Ramos (cell line): Measurements from ENCODE around the gene COA3.

Experiments used
- in situ Hi-C: fragments of 300-500 bp; cut with MboI; formaldehyde crosslinking; loops from one replicate; pipeline ENCODE4 v1.14.3; 2022; ENCODE audit warnings: low sequenced_read_pairs; ENCODE audit not compliant: unreplicated experiment

Gene COA3

DNA sequence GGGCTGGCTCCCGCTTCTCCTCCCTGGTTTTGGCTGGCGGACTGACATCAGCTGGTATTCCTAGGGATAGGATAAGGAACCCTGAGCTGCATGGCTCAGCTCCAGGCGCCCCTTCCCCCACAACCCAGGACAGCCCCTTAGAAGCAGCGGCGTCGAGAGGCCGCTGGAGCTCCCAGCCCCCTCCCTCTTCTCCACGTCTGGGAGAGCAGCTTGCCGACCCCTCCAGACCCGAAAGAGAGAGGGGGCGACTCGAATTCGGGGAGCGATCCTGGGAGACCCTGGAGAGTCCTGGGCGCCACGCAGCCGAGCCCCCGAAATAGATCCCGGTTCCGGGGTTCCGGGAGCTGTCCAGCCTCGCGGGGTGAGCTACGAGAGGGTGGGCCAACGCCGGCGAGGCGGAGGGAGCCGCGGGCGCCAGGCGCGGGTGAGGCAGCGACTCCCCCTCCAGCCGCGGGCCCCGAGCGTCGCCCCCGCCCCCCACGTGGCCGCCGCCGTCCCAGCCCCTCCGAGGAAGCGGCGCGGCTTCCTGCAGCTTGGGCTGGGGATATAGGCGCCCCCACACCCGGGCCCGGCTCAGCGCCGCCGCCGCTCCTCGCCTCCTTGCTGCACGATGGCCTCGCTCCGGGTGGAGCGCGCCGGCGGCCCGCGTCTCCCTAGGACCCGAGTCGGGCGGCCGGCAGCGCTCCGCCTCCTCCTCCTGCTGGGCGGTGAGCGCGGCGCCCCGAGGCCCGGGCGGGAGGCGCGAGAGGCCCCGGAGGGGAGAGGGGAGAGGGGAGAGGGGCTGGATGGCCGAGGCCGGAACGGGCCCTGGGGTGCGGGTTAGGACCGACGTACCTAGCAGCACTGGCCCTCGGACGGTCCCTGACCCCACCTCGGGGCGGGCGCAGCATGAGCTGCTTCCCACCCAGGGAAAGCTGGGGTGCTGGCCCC lies 37.6 kb downstream of the COA3 start, which contains the start of gene RAMP2:
Gene RAMP2, plus strand, starts transcription at position 576 of the 930 bp plus-strand sequence. Its CDS starts 35 bp downstream, at position 611.
- in situ Hi-C loops: loop anchor here (10.0 kb wide), 1 partner anchor 186 kb away; the partner anchor contains the start of gene PSMC3IP

DNA sequence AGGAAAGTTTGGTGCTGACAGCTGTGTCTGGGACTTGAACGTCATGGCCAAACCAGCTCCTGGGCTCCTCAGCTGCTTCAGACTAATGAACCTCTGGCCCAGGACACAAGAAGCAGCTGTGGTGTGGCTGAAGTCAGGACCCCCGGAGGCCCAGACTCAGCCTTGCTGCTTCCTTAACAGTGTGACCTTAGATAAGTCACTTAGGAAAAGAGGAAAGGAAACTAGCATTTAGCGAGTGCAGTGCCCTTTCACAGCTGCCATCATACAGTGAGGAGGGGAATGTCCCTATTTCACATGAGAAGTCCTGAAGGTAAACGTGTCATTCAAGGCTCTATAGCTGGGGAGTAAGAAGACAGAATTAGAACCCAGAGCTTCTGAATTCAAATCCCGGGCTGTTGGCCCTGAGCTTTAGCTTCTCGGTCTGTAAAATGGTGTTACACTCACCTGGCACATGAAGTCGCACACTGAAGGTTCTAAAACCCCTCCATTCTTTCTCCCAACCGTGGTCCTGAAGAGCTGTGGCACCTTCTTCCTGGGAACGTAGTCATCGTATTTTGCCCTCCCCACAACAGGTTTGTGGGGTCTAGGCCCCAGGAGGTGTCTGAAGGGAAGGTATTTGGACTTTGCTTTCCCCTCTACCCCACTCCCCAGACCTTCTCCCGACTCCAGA lies 38.4 kb downstream of the COA3 start:
- in situ Hi-C loops: loop anchor here (10.0 kb wide), 1 partner anchor 185 kb away; the partner anchor contains the start of gene PSMC3IP

DNA sequence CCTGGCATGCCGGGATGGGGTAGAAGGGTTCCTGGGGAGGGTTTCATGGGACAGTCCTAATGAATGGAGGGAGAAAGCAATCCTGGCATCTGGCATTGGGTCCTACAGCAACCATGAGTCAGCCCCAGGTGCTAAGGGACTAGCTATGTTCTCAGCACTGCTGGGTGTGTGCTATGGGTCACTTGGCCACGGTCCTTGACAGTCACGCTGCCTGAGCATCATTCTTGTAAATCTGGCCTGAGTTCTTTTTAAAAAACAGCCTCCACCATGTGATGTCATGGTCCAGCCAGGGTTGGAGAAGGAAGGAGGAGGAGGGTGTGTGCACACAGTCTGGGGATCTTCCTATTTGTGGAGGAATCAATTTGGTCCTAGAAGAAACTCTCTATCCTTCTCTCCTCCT lies 43.7 kb downstream of the COA3 start:
- in situ Hi-C loops: no loop called here

GRCh38 chr17:42751628-42752027 lies 46.9 kb downstream of the COA3 start:
- in situ Hi-C loops: no loop called here

DNA sequence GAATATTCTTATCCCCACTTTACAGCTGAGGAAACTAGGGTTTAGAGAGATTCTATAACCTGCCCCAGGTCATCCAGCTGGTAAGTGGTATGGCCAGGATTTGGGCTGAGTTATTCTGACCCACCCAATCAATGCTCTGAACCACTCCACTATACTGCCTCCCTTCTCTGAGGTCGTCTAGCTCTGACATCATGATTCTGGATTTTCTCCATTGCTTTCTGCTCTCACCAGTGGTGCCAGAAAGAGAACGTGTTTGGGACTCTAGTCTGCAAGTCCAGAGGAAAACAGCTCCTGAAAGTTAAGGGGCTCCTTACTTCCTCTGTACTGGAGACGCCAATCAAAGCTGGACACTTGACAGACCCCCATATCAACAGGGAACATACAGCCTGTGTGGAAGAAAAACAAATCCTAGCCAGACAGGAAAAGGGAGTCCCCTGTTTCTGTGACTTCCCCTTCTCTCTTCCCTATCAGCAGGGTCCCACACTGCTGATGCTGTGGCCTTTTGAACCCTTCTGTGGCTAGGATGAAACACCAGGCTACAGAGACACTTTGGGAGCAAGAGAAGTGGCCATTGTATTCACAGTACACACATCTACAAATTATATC lies 47.7 kb downstream of the COA3 start:
- in situ Hi-C loops: no loop called here

GRCh38 chr17:42748908-42749798 lies 49.4 kb downstream of the COA3 start:
- in situ Hi-C loops: loop anchor here (25.0 kb wide), 1 partner anchor 613 kb away; no protein-coding TSS in a partner anchor

DNA sequence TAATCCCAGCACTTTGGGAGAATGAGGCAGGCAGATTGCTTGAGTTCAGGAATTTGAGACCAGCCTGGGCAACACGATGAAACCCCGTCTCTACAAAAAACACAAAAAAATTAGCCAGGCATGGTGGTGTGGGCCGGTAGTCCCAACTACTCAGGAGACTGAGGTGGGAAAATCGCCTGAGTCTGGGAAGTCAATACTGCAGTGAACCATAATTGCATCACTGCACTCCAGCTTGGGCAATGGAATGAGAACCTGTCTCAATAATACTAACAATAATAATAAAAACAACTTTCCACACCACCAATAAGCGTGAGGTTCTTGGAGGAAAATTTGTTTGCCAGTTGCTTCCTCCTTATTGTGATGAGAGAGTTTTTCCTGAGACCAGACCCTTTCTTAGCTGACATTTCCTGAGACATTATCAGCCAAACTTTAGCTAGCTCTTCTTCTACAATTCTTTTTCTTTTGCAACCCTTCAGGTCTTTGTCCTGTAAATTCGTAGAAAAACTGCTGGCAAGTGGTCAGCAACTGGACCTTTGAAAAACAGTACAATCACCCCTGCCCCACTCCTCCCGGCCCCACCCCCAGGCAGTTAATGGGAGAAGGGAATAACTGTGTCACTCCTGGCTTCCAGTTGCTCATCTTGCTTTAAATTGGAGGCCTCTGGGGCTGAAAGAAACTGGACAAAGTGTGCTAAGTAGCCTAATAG lies 50.1 kb downstream of the COA3 start:
- in situ Hi-C loops: loop anchor here (25.0 kb wide), 1 partner anchor 614 kb away; no protein-coding TSS in a partner anchor
